Nephron (organoid): ENCODE data around the gene ABTB2.

Experiments used
- H3K27ac Mint-ChIP-seq, 3 experiments: 2 replicates each; pipeline ENCODE4 v1.8.0; 2020; ENCODE audit warnings: mixed read lengths in 3 of 3, mild to moderate bottlenecking in 2 of 3, moderate library complexity in 1 of 3
- H3K27me3 Mint-ChIP-seq: 2 replicates; pipeline ENCODE4 v1.8.0; 2021; ENCODE audit warnings: low read depth, mild to moderate bottlenecking, moderate library complexity, mixed read lengths
- H3K36me3 Mint-ChIP-seq: 2 replicates; pipeline ENCODE4 v1.8.0; 2020; ENCODE audit warnings: low read depth, mixed read lengths
- H3K4me1 Mint-ChIP-seq: 2 replicates; pipeline ENCODE4 v1.8.0; 2020; ENCODE audit warnings: mixed read lengths
- H3K4me3 Mint-ChIP-seq, 3 experiments: 2 replicates each; pipeline ENCODE4 v1.8.0; 2020; ENCODE audit warnings: mild to moderate bottlenecking in 3 of 3, mixed read lengths in 3 of 3, moderate library complexity in 2 of 3
- H3K9me3 Mint-ChIP-seq: 2 replicates; pipeline ENCODE4 v1.8.0; 2020; ENCODE audit warnings: mixed read lengths
- TF ChIP-seq, protein P1 (sequence below), 3 experiments: fragments of 200-600 bp; sonication (generic); IDR thresholded peaks; one replicate each; pipeline ENCODE4 v1.5.0; 2021; ENCODE audit warnings: antibody characterized with exemption in 3 of 3; ENCODE audit not compliant: unreplicated experiment in 3 of 3

The ABTB2 gene

DNA sequence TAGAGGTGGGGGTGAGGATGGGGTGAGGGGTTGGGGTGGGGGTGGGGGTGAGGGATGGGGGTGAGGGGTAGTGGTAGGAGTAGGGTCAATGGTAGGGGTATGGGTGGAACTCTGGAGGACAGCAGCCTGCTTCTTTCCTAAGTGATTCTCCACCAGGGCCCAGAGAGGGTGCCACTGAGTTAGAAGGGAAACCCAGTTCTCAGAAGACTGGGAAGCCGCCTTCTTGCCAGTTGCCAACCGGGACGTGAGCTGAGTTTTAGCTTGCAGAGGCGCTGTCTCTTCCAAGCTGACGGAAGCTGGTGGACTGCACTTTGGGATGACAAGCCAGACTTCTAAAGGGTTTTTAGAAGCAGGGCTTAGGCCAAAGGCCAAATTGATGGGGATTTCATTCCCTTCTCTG, 148.0 kb downstream of the ABTB2 start:
- Mint-ChIP-seq H3K27me3 (peaks cover 14% of the 10 kb centered on the region), H3K4me1 (peaks cover 57% of the 10 kb centered on the region), H3K4me3 (no peak overlapping the region), H3K27ac (peak overlapping the region in 1 of 3 experiments; percentile 73), H3K36me3 (no peaks in the 10 kb centered on the region), H3K9me3 (no peaks in the 10 kb centered on the region)
- TF ChIP-seq, protein P1, sequence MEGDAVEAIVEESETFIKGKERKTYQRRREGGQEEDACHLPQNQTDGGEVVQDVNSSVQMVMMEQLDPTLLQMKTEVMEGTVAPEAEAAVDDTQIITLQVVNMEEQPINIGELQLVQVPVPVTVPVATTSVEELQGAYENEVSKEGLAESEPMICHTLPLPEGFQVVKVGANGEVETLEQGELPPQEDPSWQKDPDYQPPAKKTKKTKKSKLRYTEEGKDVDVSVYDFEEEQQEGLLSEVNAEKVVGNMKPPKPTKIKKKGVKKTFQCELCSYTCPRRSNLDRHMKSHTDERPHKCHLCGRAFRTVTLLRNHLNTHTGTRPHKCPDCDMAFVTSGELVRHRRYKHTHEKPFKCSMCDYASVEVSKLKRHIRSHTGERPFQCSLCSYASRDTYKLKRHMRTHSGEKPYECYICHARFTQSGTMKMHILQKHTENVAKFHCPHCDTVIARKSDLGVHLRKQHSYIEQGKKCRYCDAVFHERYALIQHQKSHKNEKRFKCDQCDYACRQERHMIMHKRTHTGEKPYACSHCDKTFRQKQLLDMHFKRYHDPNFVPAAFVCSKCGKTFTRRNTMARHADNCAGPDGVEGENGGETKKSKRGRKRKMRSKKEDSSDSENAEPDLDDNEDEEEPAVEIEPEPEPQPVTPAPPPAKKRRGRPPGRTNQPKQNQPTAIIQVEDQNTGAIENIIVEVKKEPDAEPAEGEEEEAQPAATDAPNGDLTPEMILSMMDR (IDR thresholded peaks at IDR 0.05; ENCODE audit: unreplicated experiment in 3 of 3) = no peak

DNA sequence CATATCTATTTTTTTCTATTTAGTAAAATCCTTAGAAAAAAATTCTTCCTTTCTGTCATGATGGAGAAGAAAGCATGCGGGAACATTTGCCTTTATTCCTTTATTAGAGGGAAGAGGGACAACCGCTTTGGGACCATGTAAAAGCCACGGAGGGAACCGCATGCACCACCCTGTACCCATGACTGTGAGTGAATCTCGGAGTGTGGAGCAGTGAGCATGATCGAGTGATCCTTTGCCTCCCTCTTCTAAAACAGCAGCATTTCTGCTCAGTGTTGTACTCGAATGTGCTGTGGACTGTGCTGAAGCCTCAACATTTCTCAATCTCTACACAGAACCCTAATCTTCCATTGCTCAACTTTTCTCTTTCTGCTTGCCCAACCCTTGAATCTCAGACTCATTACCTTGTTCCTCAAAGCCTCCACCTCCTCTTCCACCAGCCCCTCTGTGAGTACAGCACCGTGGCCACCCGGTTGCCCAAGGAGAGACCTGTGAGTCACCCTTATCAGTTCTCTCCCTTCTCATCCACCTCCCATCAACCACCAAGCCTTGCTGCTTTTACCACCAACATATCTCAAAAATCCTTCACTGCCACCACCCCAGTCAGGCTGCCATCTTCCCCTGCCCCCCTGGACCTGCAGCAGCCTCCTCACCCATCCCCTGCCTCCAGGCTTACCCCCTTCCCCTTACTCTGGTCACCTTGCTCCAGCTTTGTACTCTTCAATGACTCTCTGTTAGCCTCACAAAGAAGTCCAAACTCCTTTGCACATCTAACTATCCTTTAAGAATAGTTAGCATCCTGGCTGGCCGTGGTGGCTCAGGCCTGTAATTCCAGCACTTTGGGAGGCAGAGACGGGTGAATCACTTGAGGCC, 149.3 kb downstream of the ABTB2 start:
- TF ChIP-seq, protein P1 (IDR thresholded peaks at IDR 0.05; ENCODE audit: unreplicated experiment in 3 of 3) = no peak
- H3K36me3 Mint-ChIP-seq = no peaks in the 10 kb centered on the region
- peak overlapping the region; percentile 96 to 97 (median 96) for H3K27ac Mint-ChIP-seq
- H3K4me3 Mint-ChIP-seq = peak overlapping the region in 1 of 3 experiments; percentile 9
- peaks cover 59% of the 10 kb centered on the region for H3K4me1 Mint-ChIP-seq
- H3K9me3 Mint-ChIP-seq = no peaks in the 10 kb centered on the region
- H3K27me3 Mint-ChIP-seq = peaks cover 10% of the 10 kb centered on the region

- H3K4me3 Mint-ChIP-seq = peak overlapping the region in 2 of 3 experiments; percentile 3 to 16
- H3K36me3 Mint-ChIP-seq = no peaks in the 10 kb centered on the region
- H3K27me3 Mint-ChIP-seq = peaks cover 8% of the 10 kb centered on the region
- H3K4me1 Mint-ChIP-seq = peaks cover 62% of the 10 kb centered on the region
- H3K27ac Mint-ChIP-seq = peak overlapping the region; percentile 96 to 97 (median 96)
- TF ChIP-seq, protein P1 (IDR thresholded peaks at IDR 0.05; ENCODE audit: unreplicated experiment in 3 of 3) = no peak
- no peaks in the 10 kb centered on the region for H3K9me3 Mint-ChIP-seq
Measured at GRCh38 chr11:34207487-34208180, 150.2 kb downstream of the ABTB2 start.

DNA sequence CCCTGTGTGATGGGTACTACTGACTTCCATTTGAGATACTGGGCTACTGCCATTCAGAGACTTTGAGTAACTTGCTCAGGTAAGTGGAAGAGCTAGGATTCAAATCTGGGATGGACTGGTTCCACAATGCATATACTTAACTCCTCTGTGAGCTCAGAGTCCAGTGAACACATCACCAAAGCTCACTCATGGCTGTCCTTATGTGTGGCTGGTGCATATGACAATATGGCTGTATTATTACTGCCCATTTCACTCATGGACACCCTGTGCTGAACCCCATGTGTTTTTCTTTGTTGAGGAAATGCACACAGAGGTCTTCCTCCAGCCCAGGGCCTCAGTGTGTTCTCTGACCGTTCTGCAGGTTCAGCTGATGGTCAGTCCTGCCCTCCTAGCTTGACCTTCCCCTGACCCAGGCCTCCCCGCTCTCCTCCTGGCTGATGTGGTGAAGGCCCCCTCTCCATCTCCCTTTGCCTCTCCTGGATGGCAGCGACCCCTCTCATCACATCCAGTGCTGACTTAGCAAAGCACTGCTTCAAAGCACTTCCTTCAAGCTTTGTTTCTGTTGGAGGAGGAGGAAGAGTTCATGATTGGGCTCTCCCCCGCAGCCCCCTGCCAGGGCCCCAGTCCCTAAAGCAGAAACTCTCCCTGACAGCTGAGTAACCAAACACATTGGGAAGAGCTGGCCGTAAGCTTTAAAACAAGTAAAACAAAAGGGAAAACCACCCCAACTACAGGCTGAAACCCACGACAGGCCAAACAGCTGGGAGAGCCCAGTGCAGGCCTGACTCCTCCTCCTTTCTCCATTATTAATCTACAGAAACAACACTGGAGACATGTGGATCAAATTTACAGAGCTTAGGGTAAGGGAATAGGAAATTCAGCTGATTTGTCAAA, 151.2 kb downstream of the ABTB2 start:
- peak overlapping the region; percentile 96 to 97 (median 96) for H3K27ac Mint-ChIP-seq
- no peaks in the 10 kb centered on the region for H3K9me3 Mint-ChIP-seq
- TF ChIP-seq, protein P1 (IDR thresholded peaks at IDR 0.05; ENCODE audit: unreplicated experiment in 3 of 3) = no peak
- H3K4me1 Mint-ChIP-seq = peaks cover 70% of the 10 kb centered on the region
- H3K36me3 Mint-ChIP-seq = no peaks in the 10 kb centered on the region
- peak overlapping the region; percentile 16 to 45 (median 45) for H3K4me3 Mint-ChIP-seq
- peaks cover 5% of the 10 kb centered on the region for H3K27me3 Mint-ChIP-seq

DNA sequence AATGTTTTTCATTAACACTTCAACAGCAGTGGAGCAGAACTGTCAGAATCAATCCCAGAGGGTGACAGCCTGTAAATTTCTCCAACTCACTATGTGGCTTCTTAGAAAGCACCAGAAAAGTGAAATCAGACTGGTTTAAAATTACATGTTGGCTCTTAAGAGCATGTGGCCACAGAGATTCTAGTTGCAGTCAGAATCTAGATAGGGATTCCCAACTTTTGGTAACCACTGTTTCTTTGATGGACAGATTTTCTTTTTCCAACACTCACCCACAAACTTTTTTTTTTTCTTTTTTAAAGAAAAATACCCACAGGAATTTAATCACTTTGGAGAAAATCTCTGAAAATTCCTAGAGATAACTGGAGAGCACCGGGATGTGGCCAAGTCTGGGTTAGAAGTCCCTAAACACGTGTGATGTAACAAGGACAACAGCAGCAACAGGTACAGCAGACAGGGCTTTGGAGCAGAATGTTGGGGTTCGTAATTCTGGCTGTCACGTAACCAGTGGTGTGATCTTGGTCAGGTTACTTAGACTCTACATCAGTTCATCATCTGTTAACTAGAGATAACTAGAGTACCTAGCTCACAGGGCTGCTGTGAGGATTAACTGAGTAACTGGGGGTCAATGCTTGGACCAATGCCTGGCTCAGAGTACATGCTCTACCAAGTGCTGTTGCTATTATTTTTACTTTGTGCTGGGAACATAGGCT, 152.3 kb downstream of the ABTB2 start:
- Mint-ChIP-seq H3K9me3 (no peaks in the 10 kb centered on the region), H3K4me1 (peaks cover 75% of the 10 kb centered on the region), H3K27ac (peak overlapping the region; percentile 52 to 96 (median 54)), H3K36me3 (no peaks in the 10 kb centered on the region), H3K4me3 (no peak overlapping the region), H3K27me3 (peaks cover 5% of the 10 kb centered on the region)
- TF ChIP-seq, protein P1 (IDR thresholded peaks at IDR 0.05; ENCODE audit: unreplicated experiment in 3 of 3) = no peak
